T-helper 2 cell (primary cell): ENCODE data around the gene TNFRSF18.

Experiments used
- DNase-seq, 5 experiments: peaks; one replicate each; pipeline versions ENCODE4 v3.0.0 to v3.0.0-alpha.2; 2012 to 2022

Gene TNFRSF18

DNA sequence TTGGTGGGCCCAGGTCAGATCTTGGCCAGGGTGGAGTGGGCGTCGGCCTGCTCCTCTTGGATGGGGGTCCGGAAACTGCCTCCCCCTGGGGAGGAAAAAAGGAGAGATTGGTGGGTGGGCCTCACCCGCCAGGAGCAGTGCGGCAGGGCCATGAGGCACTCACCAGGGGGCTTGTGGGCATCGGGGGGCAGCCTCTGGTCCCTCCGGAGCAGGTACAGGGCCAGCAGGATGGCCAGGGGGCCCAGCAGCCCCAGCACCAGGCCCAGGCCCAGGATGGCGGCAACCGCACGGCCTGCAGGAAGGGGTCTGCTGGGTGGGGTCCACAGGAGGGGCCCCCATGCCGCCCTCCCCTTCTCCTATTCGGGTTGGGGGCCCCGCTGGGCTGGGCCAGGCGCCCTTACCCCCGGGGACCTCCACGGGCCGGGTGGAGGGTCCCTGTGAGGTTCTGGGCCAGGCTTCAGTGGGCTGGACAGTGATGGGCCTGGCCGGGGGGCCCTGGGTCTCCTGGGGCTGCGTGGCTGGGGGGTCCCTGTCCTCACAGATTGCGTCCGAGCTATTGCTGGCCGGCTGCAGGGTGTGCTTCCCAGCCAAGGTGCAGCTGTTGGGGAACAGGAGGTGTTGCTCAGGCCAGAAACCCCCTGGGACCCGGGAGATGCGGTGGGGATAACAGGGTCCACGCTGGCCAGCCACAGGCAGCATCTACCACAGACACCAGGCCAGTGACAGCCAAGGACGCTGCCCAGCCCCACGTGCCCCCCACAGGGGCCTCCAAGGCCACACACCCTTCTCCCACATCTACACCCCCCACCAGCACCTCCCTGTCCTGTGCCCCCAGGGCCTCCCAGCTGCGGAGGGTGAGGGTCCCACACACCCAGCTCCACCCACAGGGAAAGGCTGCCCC, 5.4 kb upstream of the TNFRSF18 start:
- DNase-seq: peak in 2 of 5 experiments; percentile 6 to 7

DNA sequence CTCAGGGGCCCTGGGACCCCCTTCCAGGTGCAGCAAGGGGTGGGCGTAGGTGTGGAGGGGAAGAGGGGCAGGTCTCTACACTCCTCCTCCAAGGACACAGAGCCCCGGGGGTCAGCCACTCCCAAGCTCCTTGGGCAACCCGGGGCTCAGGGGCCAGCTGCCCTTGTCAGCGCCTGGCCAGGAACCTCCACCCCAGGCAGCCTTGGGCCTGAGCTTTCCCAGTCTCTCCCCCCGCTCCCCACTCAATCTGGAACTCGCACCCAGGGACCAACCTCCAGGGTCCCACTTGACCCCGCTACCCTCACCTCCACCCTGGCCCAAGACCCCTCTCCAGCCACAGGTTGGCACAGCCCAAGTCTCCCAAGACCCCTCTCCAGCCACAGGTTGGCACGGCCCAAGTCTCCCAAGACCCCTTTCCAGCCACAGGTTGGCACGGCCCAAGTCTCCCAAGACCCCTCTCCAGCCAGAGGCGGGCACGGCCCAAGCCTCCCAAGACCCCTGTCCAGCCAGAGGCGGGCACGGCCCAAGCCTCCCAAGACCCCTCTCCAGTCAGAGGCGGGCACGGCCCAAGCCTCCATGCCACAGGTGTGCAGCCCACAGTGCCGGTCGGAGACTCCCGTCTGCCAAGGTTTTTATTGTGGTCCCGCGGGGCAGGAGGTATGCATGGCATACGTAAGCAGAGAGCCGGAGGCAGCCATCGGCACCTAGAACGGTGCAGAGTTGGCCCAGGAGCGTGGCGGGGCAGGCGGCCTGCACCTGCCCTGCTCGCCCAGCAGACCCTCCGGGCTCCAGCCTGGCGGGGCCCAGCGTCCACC, 4.5 kb upstream of the TNFRSF18 start:
- peak in 2 of 5 experiments; percentile 7 to 15 for DNase-seq

DNA sequence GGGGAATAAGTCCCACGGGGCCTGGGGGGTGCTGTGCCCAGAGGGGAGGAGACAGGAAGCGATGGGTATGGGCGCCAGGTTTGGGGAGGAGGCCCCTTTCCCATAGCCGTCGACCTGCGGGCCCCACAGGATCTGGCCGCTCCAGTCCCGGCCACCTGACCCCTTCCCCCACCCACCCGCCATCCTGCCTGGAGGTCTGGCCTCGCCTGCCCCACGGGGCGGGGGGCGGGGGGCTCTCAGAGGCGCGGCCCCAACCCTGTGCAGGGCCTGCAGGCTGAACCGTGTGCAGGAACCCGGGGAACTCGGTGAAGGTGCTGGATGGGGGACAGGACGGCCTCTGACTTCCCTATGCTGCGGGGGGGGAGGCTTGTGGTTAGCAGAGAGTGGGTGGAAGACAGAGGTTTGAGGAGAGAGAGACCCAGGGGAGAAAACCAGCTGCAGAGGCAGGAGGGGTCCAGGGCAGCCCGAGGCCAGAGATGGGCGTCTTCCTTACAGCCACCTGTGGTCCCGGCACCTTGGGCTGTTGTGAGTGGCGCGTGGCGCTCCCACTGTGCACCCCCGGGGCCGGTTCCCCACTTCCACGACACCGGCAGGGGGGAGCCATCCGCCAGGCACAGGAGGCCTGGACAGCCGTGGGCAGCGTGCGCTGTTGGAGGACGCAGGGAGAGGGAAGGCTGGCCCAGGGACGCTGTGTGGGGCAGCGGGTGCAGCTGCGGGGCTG, 2.5 kb upstream of the TNFRSF18 start:
- DNase-seq: peak in 3 of 5 experiments; percentile 10 to 71 (median 56)

GRCh38 chr1:1207571-1207892, 1.1 kb upstream of the TNFRSF18 start:
- DNase-seq: peak in 1 of 5 experiments; percentile 5

DNA sequence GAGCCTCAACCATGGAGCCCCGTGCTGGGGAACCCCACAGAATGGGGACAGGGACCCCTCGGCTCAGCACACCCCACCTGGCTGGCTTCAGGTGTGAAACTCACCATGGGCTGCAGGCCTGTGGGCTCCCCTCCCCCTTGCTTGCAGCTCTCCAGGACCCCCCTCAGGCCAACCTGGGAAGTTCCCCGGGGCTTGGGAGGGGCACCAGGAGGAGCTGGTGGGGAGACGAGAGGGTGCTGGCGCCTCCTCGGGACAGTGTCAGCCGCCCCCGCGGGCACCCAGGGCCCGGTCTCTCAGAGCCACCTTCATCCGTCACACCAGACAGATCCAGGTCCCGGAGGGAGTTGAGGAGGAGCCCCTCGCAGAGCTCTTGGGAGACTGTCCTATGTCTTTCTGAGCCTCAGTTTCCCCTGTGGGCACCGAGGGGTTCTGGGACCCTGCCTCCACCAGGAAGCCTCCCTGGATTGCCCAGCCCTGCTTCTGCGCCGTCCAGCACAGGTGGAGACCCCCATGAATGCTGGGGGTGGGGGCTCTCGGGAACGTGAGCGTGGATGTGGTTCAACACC, 657 bp upstream of the TNFRSF18 start:
- DNase-seq: peak in 2 of 5 experiments; percentile 9 to 17

GRCh38 chr1:1205769-1206375, 520 bp downstream of the TNFRSF18 start:
- DNase-seq: peak in 2 of 5 experiments; percentile 3 to 6

GRCh38 chr1:1204998-1205768, 1.2 kb downstream of the TNFRSF18 start:
- peak in 2 of 5 experiments; percentile 3 to 7 for DNase-seq

- no peak for DNase-seq
Measured at GRCh38 chr1:1204425-1204920, 1.9 kb downstream of the TNFRSF18 start.

GRCh38 chr1:1203561-1204424, 2.6 kb downstream of the TNFRSF18 start:
- peak in 2 of 5 experiments; percentile 2 to 6 for DNase-seq

GRCh38 chr1:1202831-1203560, 3.4 kb downstream of the TNFRSF18 start:
- DNase-seq: peak in 2 of 5 experiments; percentile 6 to 8

DNA sequence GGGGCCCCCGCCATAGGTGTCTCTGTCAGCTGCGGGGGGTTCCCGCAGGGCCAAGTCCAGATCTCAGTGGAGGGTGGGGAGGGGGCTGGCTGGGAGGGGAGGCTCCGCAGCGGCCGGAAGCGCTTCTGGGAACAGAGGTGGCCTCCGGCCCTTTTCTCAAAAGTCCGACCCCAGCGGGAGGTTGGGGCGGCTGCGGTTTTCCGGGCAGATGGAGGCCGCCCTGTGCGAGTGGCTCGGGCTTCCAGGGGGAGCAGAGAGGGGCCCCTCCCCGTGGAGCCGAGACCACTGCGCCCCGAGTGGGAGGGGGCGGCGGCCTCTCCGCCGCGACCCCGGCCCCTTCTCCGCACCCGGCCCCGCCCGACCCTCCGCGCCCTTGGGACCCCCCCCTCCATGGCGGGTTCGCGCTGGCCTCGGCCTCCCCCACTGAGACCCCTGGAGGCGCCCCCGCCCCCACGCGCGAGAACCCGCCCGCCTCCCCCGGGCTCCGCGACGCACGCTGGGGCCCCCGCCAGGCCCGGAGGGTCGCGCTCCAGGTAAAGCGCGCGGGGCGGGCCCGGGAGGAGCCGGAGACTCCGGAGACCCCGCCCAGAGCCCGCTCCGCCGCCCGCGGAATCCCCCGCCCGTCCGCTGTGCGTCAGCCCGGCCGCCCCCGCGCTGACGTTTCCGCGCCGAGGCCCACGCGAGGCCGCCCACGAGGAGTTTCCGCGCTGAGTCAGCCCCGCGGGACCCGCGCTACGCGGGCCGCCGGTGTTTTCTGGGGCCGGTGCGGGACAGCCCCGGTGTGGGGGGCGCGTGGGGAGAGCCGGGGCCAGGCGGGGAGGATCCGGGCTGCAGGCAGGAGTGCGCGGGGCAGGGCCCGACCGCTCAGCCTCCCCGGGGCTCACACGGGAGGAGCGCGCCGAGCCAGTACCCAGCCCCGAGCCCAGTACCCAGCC, 5.2 kb downstream of the TNFRSF18 start:
- peak; percentile 67 to 88 (median 85) for DNase-seq

GRCh38 chr1:1199961-1200875, 6.2 kb downstream of the TNFRSF18 start:
- peak in 1 of 5 experiments; percentile 7 for DNase-seq

GRCh38 chr1:1199141-1199960, 7.0 kb downstream of the TNFRSF18 start:
- DNase-seq: no peak

DNA sequence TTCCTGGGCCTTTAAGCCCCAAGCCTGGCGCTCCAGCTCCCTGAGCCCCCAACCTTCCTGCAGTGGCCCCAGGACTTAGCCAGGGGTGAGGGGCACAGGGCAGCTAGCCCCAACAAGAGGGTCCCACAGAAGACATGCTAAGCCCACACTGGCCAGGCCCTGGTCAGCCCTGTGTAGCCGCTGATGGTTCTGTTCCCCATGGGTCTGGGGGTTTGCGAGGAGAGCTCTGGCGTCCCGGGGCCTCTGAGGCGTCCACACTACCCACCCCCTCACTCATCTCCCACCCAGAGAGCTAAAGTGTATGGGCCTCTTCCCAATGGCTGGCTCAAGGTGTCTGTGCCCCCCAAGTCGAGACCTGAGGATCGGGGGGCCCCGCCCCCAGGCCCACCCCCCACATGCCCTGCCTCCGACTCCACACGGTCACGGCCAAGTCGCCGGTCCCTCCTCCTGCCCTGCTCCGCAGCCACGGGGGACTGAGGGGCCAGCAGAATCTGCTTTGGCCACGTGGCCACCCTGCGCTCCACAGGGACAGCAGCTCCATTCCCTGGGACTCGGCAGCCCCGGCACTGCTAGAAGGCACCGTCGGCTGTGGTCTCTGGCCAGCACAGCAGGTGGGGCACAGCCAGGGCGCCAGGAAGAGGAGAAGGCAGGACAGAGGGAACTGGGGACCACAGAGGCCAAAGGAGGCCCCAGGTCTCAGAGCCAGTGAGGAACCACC, 7.8 kb downstream of the TNFRSF18 start:
- DNase-seq: no peak
